ENCODE measurements around the gene L3MBTL3.

The L3MBTL3 gene

GRCh38 chr6:130132286-130132701 lies 113.9 kb downstream of the L3MBTL3 start:
- Histone ChIP-seq H3K27me3 (ENCODE audit: insufficient read depth, low read depth) (no peaks in the 10 kb centered on the region), H3K36me3 (ENCODE audit: insufficient read depth) (no peaks in the 10 kb centered on the region), H3K4me3 (IDR thresholded peaks at IDR 0.05; ENCODE audit: insufficient read depth, low read depth, low read length) (no peak overlapping the region), H3K79me2 (ENCODE audit: insufficient read depth, low read depth) (no peaks in the 10 kb centered on the region), H3K4me2 (no peak overlapping the region), H3K27ac (no peak overlapping the region), H3K4me1 (ENCODE audit: low read depth, poor library complexity, severe bottlenecking) (no peaks in the 10 kb centered on the region), H4K20me1 (ENCODE audit: insufficient read depth) (no peaks in the 10 kb centered on the region), H3K9ac (no peak overlapping the region), H2AFZ (ENCODE audit: low read depth) (no peak overlapping the region)
- TF ChIP-seq CTCF (conservative IDR thresholded peaks at IDR 0.05; ENCODE audit: low read depth, low read length), result no peak

DNA sequence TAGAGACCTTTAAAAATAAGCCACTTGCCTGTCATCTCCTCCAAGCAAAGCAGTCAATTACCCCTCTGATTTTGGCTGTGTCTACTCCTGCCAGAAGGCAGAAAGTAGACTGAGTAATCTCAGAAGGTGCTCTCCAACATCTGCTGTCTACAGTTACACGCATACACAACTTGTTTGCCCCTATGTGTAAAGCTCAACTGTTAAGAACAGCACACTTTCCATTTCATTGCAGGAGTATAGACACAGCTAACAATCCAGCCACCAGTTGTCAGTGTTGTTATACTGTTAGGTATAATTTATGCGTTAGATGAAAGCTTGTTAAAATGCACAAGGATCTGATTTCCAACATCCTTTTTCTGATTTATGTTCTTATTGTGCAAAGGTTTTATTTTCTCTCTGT lies 116.2 kb downstream of the L3MBTL3 start:
- Histone ChIP-seq H3K79me2 (ENCODE audit: insufficient read depth, low read depth) (no peaks in the 10 kb centered on the region), H3K27me3 (ENCODE audit: insufficient read depth, low read depth) (no peaks in the 10 kb centered on the region), H3K27ac (no peak overlapping the region), H2AFZ (ENCODE audit: low read depth) (no peak overlapping the region), H3K4me3 (IDR thresholded peaks at IDR 0.05; ENCODE audit: insufficient read depth, low read depth, low read length) (no peak overlapping the region), H4K20me1 (ENCODE audit: insufficient read depth) (no peaks in the 10 kb centered on the region), H3K4me1 (ENCODE audit: low read depth, poor library complexity, severe bottlenecking) (no peaks in the 10 kb centered on the region), H3K36me3 (ENCODE audit: insufficient read depth) (no peaks in the 10 kb centered on the region), H3K9ac (no peak overlapping the region), H3K4me2 (no peak overlapping the region)
- no peak for TF ChIP-seq CTCF (conservative IDR thresholded peaks at IDR 0.05; ENCODE audit: low read depth, low read length)

DNA sequence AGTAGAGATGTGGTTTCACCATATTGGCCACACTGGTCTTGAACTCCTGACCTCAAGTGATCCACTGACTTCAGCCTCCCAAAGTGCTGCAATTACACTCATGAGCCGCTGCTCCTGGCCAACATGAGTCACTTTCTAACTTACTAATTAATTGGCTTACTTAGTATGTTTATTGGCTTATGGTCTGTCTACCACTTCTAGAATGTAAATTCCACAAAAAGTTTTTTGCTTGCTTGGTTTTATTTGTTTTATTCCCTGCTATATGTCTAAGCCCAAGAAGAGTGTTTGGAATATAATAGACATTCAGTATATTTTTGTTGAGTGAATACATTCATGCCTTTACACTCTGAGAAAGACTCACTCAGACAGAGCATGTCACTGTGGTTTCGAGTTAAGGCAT lies 118.4 kb downstream of the L3MBTL3 start:
- Histone ChIP-seq H3K79me2 (ENCODE audit: insufficient read depth, low read depth) (no peaks in the 10 kb centered on the region), H3K9ac (no peak overlapping the region), H4K20me1 (ENCODE audit: insufficient read depth) (no peaks in the 10 kb centered on the region), H3K4me3 (IDR thresholded peaks at IDR 0.05; ENCODE audit: insufficient read depth, low read depth, low read length) (no peak overlapping the region), H3K36me3 (ENCODE audit: insufficient read depth) (no peaks in the 10 kb centered on the region), H3K27me3 (ENCODE audit: insufficient read depth, low read depth) (no peaks in the 10 kb centered on the region), H2AFZ (ENCODE audit: low read depth) (no peak overlapping the region), H3K4me1 (ENCODE audit: low read depth, poor library complexity, severe bottlenecking) (no peaks in the 10 kb centered on the region), H3K27ac (no peak overlapping the region), H3K4me2 (no peak overlapping the region)
- TF ChIP-seq CTCF (conservative IDR thresholded peaks at IDR 0.05; ENCODE audit: low read depth, low read length), result no peak

GRCh38 chr6:130138116-130138908 lies 119.9 kb downstream of the L3MBTL3 start:
- no peak overlapping the region for H3K4me2 ChIP-seq
- no peak overlapping the region for H3K27ac ChIP-seq
- no peaks in the 10 kb centered on the region for H4K20me1 ChIP-seq (ENCODE audit: insufficient read depth)
- no peaks in the 10 kb centered on the region for H3K36me3 ChIP-seq (ENCODE audit: insufficient read depth)
- H3K9ac ChIP-seq, result no peak overlapping the region
- no peaks in the 10 kb centered on the region for H3K79me2 ChIP-seq (ENCODE audit: insufficient read depth, low read depth)
- no peak overlapping the region for H2AFZ ChIP-seq (ENCODE audit: low read depth)
- no peaks in the 10 kb centered on the region for H3K27me3 ChIP-seq (ENCODE audit: insufficient read depth, low read depth)
- H3K4me1 ChIP-seq (ENCODE audit: low read depth, poor library complexity, severe bottlenecking), result no peaks in the 10 kb centered on the region
- H3K4me3 ChIP-seq (IDR thresholded peaks at IDR 0.05; ENCODE audit: insufficient read depth, low read depth, low read length), result no peak overlapping the region
- no peak for TF ChIP-seq CTCF (conservative IDR thresholded peaks at IDR 0.05; ENCODE audit: low read depth, low read length)
